Erythroblast (primary cell): ENCODE data around the gene HOGA1.

Experiments
- GATA1 ChIP-seq: IDR thresholded peaks from 2 replicates; pipeline ENCODE4 v1.6.1; 2011; ENCODE audit warnings: low read depth, mild to moderate bottlenecking, control low read depth, low read length, moderate library complexity
- POLR2A ChIP-seq: IDR thresholded peaks from 2 replicates; pipeline ENCODE4 v1.6.1; 2011; ENCODE audit warnings: mild to moderate bottlenecking, low read length

GRCh38 chr10:97640174-97640867, 56.1 kb downstream of the HOGA1 start, which contains the start of gene PI4K2A:
- TF ChIP-seq POLR2A, result peak; percentile 92
- TF ChIP-seq GATA1, result no peak
